Tibial artery (tissue), 4 donors: ENCODE results near the gene AQP12B.
"Not testable (repeated sequence)": the region's sequence is repeated elsewhere in the genome, so short reads cannot be mapped to it uniquely, and the experiment has no call there.

Source experiments
- DNase-seq, 2 donors: peaks; one replicate each; pipeline ENCODE4 v3.0.0-alpha.2; 2019
- H3K27ac ChIP-seq, 2 donors: fragments of 200-600 bp; sonication (generic) in 1 of 2; 1 replicate in 1 of 2; 2 replicates in 1 of 2; pipeline ENCODE4 v1.5.1; 2018 to 2019; ENCODE audit warnings: mild to moderate bottlenecking in 1 of 2
- H3K27me3 ChIP-seq, 2 donors: fragments of 200-600 bp; sonication (generic) in 1 of 2; one replicate each; pipeline versions ENCODE4 v1.5.1 to v1.6.0; 2016 to 2019
- H3K36me3 ChIP-seq, 3 donors: fragments of 200-600 bp; sonication (generic) in 2 of 3; one replicate each; pipeline ENCODE4 v1.5.1; 2016 to 2019; ENCODE audit warnings: mild to moderate bottlenecking in 2 of 3
- H3K4me1 ChIP-seq, 4 donors: fragments of 200-600 bp; sonication (generic) in 2 of 4; 1 replicate in 3 of 4; 2 replicates in 1 of 4; pipeline ENCODE4 v1.5.1; 2016 to 2019
- H3K4me3 ChIP-seq, 2 donors: fragments of 200-600 bp; sonication (generic) in 1 of 2; 1 replicate in 1 of 2; 2 replicates in 1 of 2; pipeline ENCODE4 v1.5.1; 2018 to 2019; ENCODE audit warnings: mild to moderate bottlenecking in 2 of 2
- H3K9me3 ChIP-seq, 3 donors: fragments of 200-600 bp; sonication (generic) in 1 of 3; one replicate each; pipeline ENCODE4 v1.5.1; 2016 to 2019
- intact Hi-C: fragments of 100-400 bp; cut with DNase I; formaldehyde crosslinking; loops from one replicate; pipeline ENCODE4 v1.15.0; 2023; ENCODE audit warnings: low total_unique reads
- TF ChIP-seq, protein P1 (sequence below), 2 experiments: fragments of 200-600 bp in 1 of 2; fragments of 450-650 bp in 1 of 2; IDR thresholded peaks; one replicate each; pipeline ENCODE4 v1.5.1; 2017 to 2019; ENCODE audit warnings: antibody characterized with exemption in 2 of 2, mild to moderate bottlenecking in 1 of 2, moderate library complexity in 1 of 2

Gene AQP12B

DNA sequence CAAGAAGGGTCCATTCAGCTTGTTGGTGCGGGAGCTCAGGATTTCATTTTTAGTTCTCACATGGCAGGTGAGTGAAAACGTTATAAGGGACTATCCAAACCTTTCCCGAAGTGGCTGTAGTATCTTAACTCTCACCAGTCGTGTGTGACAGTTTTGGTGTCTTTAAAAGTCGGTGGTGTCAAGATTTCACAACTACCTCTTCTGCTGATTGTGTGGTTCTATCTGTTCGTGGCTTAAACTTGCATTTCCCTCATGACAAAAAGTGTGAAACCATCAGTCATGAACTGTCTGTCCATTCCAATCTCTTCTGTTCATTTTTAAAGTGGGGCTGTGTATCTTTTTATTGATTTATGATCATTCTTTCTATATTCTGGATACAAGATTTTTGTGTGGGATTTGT lies 3.8 kb upstream of the AQP12B start:
- no peak for DNase-seq
- Histone ChIP-seq H3K9me3 (no peaks in the 10 kb centered on the region), H3K4me3 (no peak overlapping the region), H3K27me3 (peaks cover 0 to 23% of the 10 kb centered on the region in 2 donors), H3K36me3 (no peaks in the 10 kb centered on the region), H3K4me1 (no peaks in the 10 kb centered on the region), H3K27ac (no peak overlapping the region)
- intact Hi-C loops, result no loop called here
- TF ChIP-seq, protein P1, sequence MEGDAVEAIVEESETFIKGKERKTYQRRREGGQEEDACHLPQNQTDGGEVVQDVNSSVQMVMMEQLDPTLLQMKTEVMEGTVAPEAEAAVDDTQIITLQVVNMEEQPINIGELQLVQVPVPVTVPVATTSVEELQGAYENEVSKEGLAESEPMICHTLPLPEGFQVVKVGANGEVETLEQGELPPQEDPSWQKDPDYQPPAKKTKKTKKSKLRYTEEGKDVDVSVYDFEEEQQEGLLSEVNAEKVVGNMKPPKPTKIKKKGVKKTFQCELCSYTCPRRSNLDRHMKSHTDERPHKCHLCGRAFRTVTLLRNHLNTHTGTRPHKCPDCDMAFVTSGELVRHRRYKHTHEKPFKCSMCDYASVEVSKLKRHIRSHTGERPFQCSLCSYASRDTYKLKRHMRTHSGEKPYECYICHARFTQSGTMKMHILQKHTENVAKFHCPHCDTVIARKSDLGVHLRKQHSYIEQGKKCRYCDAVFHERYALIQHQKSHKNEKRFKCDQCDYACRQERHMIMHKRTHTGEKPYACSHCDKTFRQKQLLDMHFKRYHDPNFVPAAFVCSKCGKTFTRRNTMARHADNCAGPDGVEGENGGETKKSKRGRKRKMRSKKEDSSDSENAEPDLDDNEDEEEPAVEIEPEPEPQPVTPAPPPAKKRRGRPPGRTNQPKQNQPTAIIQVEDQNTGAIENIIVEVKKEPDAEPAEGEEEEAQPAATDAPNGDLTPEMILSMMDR (IDR thresholded peaks at IDR 0.05), result no peak

DNA sequence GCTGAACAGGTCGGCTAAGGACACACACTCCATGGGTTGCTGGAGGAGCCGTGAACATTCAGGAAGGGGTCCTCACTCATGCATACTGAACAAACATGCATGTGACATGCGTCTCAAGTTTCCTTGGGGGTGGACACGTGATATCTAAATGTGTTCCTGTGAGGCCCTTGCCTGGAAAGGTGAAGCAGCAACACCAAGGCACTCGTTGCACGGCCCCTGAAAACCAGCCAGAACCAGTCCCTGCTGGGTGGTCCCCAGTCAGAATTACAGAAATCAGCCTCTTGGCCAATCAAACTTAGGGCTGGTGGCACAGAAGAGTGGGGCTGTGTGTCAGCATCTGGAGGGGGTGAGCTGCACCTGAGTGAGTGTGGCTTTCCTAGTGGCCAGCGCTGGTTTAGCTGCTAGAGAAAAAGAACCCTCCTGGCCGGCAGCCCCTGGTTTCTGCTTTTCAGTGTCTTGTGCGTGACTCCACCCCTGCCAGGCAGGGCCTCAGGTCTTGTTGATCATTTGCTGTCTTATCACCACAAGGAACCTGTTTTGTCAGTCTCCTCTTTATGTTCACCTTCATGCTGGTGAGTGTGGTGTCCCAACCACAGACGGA lies 3.2 kb upstream of the AQP12B start:
- no peaks in the 10 kb centered on the region for H3K9me3 ChIP-seq

DNA sequence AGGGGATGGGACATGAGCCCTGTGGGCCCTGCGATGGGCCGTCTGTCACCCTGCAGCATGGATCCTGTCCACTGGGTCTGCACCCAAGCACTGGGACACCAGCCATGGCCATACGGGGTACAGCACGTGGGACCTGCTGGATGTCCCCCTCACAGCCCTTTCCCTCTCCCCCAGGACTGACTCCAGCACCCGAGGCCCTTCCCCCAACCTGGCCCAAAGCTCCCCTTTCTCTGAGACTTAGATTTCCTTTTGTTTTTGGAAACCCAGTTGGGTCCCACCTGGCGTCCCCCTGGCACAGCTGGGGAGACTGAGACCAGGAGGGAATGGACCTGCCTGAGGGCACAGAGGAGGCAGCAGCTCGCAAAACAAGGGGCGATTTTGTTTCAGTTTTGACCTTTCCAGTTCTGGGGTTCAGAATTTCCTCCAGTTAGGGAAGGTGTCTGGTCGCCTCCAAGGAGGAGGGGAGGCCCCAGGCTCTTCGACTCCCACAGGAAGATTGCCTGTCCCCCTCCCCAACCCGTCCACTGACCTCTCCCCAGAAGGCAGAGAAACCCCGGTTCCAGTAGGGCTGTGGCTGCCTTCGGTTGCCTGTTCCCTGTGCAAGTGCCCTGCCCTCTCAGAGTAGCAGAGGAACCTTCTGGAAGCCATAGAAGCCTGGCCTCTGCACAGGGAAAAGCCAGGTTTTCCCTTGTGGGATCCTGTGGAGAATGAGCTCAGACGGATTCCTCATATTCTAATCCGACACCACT lies 1.5 kb upstream of the AQP12B start:
- peaks cover 0 to 23% of the 10 kb centered on the region in 2 donors for H3K27me3 ChIP-seq
- DNase-seq, H3K9me3 ChIP-seq, H3K4me1 ChIP-seq, H3K27ac ChIP-seq, H3K4me3 ChIP-seq, intact Hi-C loops, H3K36me3 ChIP-seq: not testable (repeated sequence)

More for the DNA sequence above, 3.2 kb upstream of the AQP12B start:
- Histone ChIP-seq H3K27ac (no peak overlapping the region), H3K27me3 (peaks cover 0 to 23% of the 10 kb centered on the region in 2 donors), H3K4me1 (no peaks in the 10 kb centered on the region), H3K36me3 (no peaks in the 10 kb centered on the region), H3K4me3 (no peak overlapping the region)
- TF ChIP-seq, protein P1 (IDR thresholded peaks at IDR 0.05), result no peak
- no peak for DNase-seq
- intact Hi-C loops, result no loop called here

DNA sequence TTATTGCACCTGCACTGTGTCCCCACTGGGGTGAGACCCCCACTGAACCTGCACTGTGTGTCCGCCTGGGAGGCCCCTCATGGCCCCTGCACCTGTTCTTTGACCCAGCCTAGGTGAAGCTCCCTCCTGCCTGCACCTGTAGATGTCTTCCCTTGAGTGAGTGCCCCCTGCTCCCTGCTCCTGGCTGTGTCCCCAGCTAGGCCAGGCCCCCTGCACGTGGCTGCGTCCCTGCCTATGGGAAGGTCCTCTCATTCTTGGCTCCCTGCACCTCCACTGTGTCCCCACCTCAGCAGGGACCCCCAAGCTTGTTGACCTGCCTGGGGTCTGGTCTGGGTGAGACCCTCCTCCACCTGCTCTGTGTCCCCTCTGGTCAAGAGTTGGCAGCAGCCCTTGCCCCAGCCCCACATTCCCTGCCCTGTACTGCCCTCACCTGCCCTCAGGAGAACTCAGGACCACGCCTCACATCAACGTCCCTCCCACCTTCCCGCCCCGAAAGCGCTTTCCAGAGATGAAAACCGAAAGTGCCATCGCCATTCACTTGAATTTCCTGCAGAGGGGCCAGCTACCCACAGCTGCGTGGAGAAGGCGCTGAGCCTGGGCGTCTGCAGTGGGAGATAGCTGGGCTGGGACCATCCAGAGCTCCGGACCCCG lies 769 bp upstream of the AQP12B start:
- peaks cover 0 to 21% of the 10 kb centered on the region in 2 donors for H3K27me3 ChIP-seq
- H3K4me1 ChIP-seq, intact Hi-C loops, H3K27ac ChIP-seq, H3K4me3 ChIP-seq, H3K36me3 ChIP-seq, DNase-seq, H3K9me3 ChIP-seq: not testable (repeated sequence)

DNA sequence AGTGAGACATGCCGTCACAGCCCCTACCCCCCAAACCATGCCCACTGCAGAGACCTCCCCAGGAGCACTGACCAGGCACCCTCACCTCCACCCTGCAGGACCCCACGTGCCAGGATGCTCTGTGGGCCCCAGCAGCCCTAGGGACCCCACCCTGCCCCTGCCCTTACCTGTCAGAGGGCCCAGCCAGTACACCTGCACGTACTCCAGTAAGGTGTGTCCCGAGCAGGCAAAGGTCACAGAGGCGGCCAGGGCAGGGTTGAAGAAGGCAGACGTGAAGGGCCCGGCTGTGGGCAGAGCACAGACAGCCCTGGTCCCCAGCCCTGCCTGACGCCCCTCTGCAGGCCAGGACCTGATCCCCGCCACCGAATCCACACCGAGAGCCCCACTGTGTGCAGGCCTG lies 2.5 kb downstream of the AQP12B start:
- H3K9me3 ChIP-seq, DNase-seq, intact Hi-C loops, H3K4me1 ChIP-seq, H3K27ac ChIP-seq, H3K27me3 ChIP-seq, H3K36me3 ChIP-seq, H3K4me3 ChIP-seq: not testable (repeated sequence)

DNA sequence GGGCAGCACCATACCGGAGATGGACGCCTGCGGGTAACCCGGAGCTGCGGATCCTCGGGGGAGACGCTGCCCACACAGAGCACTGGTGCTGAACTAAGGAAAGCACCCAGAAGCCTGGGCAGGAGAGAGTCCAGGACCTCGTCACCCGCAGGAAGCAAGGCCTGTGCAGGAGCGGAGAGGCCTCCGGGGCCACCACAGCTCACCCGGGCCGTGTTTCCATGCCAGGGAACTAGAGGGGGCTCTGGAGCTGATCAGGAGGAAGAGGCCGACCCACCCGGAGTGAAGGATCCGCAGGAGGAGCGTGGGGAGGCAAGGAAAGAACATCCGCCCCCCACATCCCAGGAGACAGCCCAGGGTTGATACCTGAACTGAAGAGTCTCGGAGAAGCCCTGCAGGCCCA lies 3.8 kb downstream of the AQP12B start:
- H3K36me3 ChIP-seq, H3K27ac ChIP-seq, intact Hi-C loops, H3K27me3 ChIP-seq, H3K9me3 ChIP-seq, H3K4me3 ChIP-seq, DNase-seq, H3K4me1 ChIP-seq: not testable (repeated sequence)

DNA sequence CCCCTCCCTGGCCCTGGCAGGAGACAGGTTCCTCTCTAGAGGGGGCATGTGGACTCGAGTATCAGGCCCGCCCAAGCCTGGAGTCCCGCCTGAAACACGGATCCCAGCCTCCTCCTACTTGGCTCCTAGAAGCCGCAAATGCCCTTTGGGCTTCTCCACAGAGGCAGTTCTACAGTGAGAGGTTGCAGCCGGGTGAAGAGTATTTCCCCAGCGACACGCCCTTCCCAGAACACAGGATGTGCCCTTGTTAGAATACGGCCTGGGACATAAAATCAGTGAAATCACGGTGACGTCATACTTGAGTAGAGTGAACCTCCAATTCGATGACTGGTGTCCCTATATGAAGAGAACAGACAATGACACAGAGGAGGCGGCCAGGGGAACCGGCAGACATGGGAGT lies 4.6 kb downstream of the AQP12B start:
- DNase-seq, intact Hi-C loops, H3K27ac ChIP-seq, H3K4me1 ChIP-seq, H3K4me3 ChIP-seq, H3K27me3 ChIP-seq, H3K9me3 ChIP-seq, H3K36me3 ChIP-seq: not testable (repeated sequence)

DNA sequence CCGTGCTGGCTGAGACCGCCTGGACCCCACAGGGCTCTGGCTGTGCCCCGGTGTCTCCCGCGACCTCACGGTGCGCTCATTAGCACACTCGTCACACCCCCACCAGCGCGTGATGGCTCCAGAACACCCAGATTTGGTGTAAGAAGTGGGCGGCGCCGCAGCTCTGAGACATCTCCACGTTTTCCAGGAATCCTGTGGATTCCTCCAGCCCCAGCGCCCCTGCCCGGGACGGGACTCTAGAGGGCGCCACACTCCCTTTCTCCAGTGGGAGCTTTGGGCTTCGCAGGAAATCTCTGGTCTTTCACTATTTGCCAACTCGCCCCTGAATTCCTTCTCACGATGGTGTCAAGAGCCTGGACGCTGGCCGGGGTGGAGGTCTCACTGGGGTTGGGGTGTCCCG lies 7.3 kb downstream of the AQP12B start:
- intact Hi-C loops, H3K4me1 ChIP-seq, H3K9me3 ChIP-seq, H3K27ac ChIP-seq, H3K4me3 ChIP-seq, H3K36me3 ChIP-seq, DNase-seq: not testable (repeated sequence)
- H3K27me3 ChIP-seq, result peaks cover 0 to 23% of the 10 kb centered on the region in 2 donors

DNA sequence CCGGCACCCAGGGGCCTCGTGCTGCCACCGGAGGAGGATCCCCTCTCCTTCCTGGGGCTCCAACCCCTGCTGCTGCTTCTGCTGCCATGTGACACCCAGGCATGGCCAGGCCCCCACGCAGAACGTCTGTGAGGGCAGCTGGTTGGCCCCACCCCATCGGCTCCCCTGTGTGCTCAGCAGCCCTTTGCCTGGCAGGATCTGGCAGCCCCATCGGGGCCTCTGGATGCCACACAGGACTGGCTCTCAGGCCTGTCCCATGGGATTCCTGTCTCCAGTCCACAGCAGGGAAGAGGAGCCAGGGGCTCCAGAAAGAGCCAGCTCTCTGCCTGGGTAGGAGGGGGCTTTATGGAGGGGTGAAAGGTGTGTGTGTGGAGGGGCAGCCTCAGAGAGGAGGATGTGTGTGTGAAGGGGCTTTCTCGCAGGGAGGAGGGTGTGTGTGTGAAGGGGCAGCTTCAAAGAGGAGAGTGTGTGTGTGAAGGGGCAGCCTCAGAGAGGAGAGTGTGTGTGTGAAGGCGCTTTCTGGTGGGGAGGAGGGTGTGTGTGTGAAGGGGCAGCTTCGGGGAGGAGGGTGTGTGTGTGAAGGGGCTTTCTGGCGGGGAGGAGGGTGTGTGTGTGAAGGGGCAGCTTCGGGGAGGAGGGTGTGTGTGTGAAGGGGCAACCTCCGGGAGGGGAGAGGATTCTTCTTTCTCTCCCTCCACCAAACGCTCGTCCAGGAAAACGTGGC lies 8.1 kb downstream of the AQP12B start:
- H3K9me3 ChIP-seq, intact Hi-C loops, H3K4me1 ChIP-seq, H3K27ac ChIP-seq, H3K36me3 ChIP-seq, H3K4me3 ChIP-seq, DNase-seq: not testable (repeated sequence)
- peaks cover 0 to 25% of the 10 kb centered on the region in 2 donors for H3K27me3 ChIP-seq
